Spleen (tissue), 11 donors: Measurements from ENCODE around the gene GCC2. TPM values are rescaled to one million over a fixed set of nuclear protein-coding genes. Genes with fewer than 3 reads are reported as not detected.
A peak's percentile ranks its signal among the peaks of the same experiment; 100 is the strongest.

Source experiments
- DNase-seq: peaks from one replicate; pipeline ENCODE4 v3.0.0-alpha.2; 2020
- H3K27ac ChIP-seq, 8 donors: fragments of 200-600 bp; sonication (generic) in 7 of 8; 1 replicate in 4 of 8; 2 replicates in 4 of 8; pipeline versions ENCODE4 v1.5.0 to v1.8.0; 2016 to 2021; ENCODE audit warnings: inconsistent platforms in 4 of 8, mild to moderate bottlenecking in 4 of 8, moderate library complexity in 1 of 8
- H3K27me3 ChIP-seq, 7 donors: fragments of 200-600 bp; sonication (generic) in 6 of 7; replicated peaks in 1 of 7; 1 replicate in 4 of 7; 2 replicates in 3 of 7; pipeline versions ENCODE4 v1.5.0 to v1.8.0; 2016 to 2021; ENCODE audit warnings: inconsistent platforms in 3 of 7, mild to moderate bottlenecking in 1 of 7
- H3K36me3 ChIP-seq, 6 donors: fragments of 200-600 bp; sonication (generic) in 5 of 6; 1 replicate in 4 of 6; 2 replicates in 2 of 6; pipeline versions ENCODE4 v1.5.0 to v1.8.0; 2016 to 2021; ENCODE audit warnings: inconsistent platforms in 2 of 6
- H3K4me1 ChIP-seq, 6 donors: fragments of 200-600 bp; sonication (generic) in 5 of 6; 1 replicate in 3 of 6; 2 replicates in 3 of 6; pipeline versions ENCODE4 v1.5.0 to v1.8.0; 2016 to 2021; ENCODE audit warnings: inconsistent platforms in 3 of 6
- H3K4me3 ChIP-seq, 8 donors: fragments of 200-600 bp; sonication (generic) in 7 of 8; 1 replicate in 4 of 8; 2 replicates in 4 of 8; pipeline versions ENCODE4 v1.5.0 to v1.8.0; 2016 to 2021; ENCODE audit warnings: inconsistent platforms in 4 of 8, mild to moderate bottlenecking in 4 of 8, moderate library complexity in 2 of 8
- H3K9me3 ChIP-seq, 8 donors: fragments of 200-600 bp; sonication (generic) in 7 of 8; 1 replicate in 4 of 8; 2 replicates in 4 of 8; pipeline versions ENCODE4 v1.5.0 to v1.8.0; 2016 to 2021; ENCODE audit warnings: inconsistent platforms in 4 of 8
- CTCF ChIP-seq, 11 experiments: fragments of 200-600 bp in 7 of 11; fragments of 450-650 bp in 4 of 11; sonication (generic) in 4 of 11; IDR thresholded peaks in 8 of 11; conservative IDR thresholded peaks in 3 of 11; 1 replicate in 7 of 11; 2 replicates in 4 of 11; pipeline versions ENCODE4 v1.4.0 to v1.8.0; 2016 to 2021; ENCODE audit warnings: antibody characterized with exemption in 11 of 11, inconsistent platforms in 4 of 11, mild to moderate bottlenecking in 1 of 11
- POLR2A ChIP-seq, 3 donors: fragments of 450-650 bp; IDR thresholded peaks; one replicate each; pipeline ENCODE4 v1.5.1; 2017; ENCODE audit warnings: antibody characterized with exemption in 3 of 3, mild to moderate bottlenecking in 1 of 3
- POLR2AphosphoS5 ChIP-seq, 3 donors: sonication (generic); formaldehyde crosslinking; IDR thresholded peaks; one replicate each; pipeline ENCODE4 v1.5.1; 2017; ENCODE audit warnings: antibody characterized with exemption in 3 of 3
- WGBS, 5 donors: extraction: QIAGEN DNeasy Blood & Tissue Kit in 3 of 5; methylation state at CpG; one replicate each; pipeline versions ENCODE4 v1.1.5 to v1.1.7; 2013 to 2018; 5-methylcytosine and 5-hydroxymethylcytosine counted together
- intact Hi-C: fragments of 100-400 bp; cut with DNase I; formaldehyde crosslinking; loops from one replicate; pipeline ENCODE4 v1.15.0; 2023; ENCODE audit warnings: low total_unique reads
- polyA plus RNA-seq, 3 donors: library from polyadenylated mRNA; stranded (reverse); fragments of 200-250 nt; gene quantifications; one replicate each; pipeline ENCODE4 v1.2.1, GENCODE V29; 2013
- total RNA-seq, 7 donors: library from RNA; depleted of rRNA in 3 of 7; stranded (reverse); fragments of >200 nt in 3 of 7; fragmentation: NEBNext Ultra II Directional in 4 of 7; extraction: Animal tissue kit (Norgen Biotek cat#: 25700) in 4 of 7; gene quantifications; one replicate each; pipeline versions ENCODE4 v1.1.0 to v1.2.1, GENCODE V29; 2016 to 2021
- donor health status: healthy with polysubstance abuse.
- donor health status: DM: no; HTN: no; CAD: no; lungs with moderate emphysema.
- donor health status: DM: no; HTN: no; CAD: no.
- donor health status: Bipolar disorder and iron deficiency.
- donor health status: healthy.
- donor health status: DM: no; HTN: no; CAD: no.
- donor health status: DM: yes; HTN: yes; CAD: no.

The GCC2 gene
- total and polyA plus RNA-seq, 10 donors: 10.1 to 82.6 (median 59.9) TPM

GRCh38 chr2:108531674-108532055 lies 82.7 kb downstream of the GCC2 start:
- 85 to 98% (median 94%) methylated on average over 5 of the region's 5 CpGs for WGBS, 5 donors
- Histone ChIP-seq H3K27me3 (peaks cover 0 to 10% (median 0%) of the 10 kb centered on the region in 7 donors), H3K9me3 (no peaks in the 10 kb centered on the region), H3K27ac (no peak overlapping the region), H3K4me3 (no peak overlapping the region), H3K4me1 (peaks cover 0 to 45% (median 24%) of the 10 kb centered on the region in 6 donors), H3K36me3 (no peaks in the 10 kb centered on the region)
- TF ChIP-seq CTCF (IDR thresholded peaks at IDR 0.05 in 8 of 11, conservative IDR thresholded peaks at IDR 0.05 in 3 of 11) (no peak), POLR2A (IDR thresholded peaks at IDR 0.05) (no peak), POLR2AphosphoS5 (IDR thresholded peaks at IDR 0.05) (no peak)
- DNase-seq: no peak
- intact Hi-C loops: no loop called here

- Histone ChIP-seq H3K9me3 (no peaks in the 10 kb centered on the region), H3K27me3 (peaks cover 0 to 10% (median 0%) of the 10 kb centered on the region in 7 donors), H3K4me3 (peak within 1 kb of the TSS; percentile 56 to 75 (median 68)), H3K36me3 (no peaks in the 10 kb centered on the region), H3K4me1 (peaks cover 0 to 66% (median 31%) of the 10 kb centered on the region in 6 donors), H3K27ac (peak within 1 kb of the TSS; percentile 38 to 94 (median 91))
- DNase-seq: peak; percentile 97
- peak in 3 of 11 experiments; percentile 11 to 33 (median 12) for TF ChIP-seq CTCF (IDR thresholded peaks at IDR 0.05 in 8 of 11, conservative IDR thresholded peaks at IDR 0.05 in 3 of 11)
- TF ChIP-seq POLR2AphosphoS5 (IDR thresholded peaks at IDR 0.05): peak; percentile 86 to 94 (median 91)
- peak in 1 of 3 donors; percentile 26 for TF ChIP-seq POLR2A (IDR thresholded peaks at IDR 0.05)
- intact Hi-C loops: no loop called here
- WGBS, 5 donors: 0 to 2% (median 1%) methylated on average over 12 to 86 of the region's 87 CpGs
These were observed 85.0 kb downstream of the GCC2 start, which contains the start of gene LIMS1 for GRCh38 chr2:108533832-108534583. Gene LIMS1 (plus strand): TSS chr2:108534470. CDS start chr2:108534563, 93 bp downstream.

GRCh38 chr2:108534584-108535356 lies 85.8 kb downstream of the GCC2 start:
- Histone ChIP-seq H3K36me3 (no peaks in the 10 kb centered on the region), H3K4me1 (peaks cover 0 to 66% (median 31%) of the 10 kb centered on the region in 6 donors), H3K9me3 (no peaks in the 10 kb centered on the region), H3K27ac (peak overlapping the region in 7 of 8 donors; percentile 65 to 94 (median 91)), H3K4me3 (peak overlapping the region; percentile 50 to 75 (median 68)), H3K27me3 (peaks cover 0 to 10% (median 0%) of the 10 kb centered on the region in 7 donors)
- WGBS, 5 donors: 0 to 4% (median 1%) methylated on average over 14 to 57 of the region's 57 CpGs
- peak; percentile 94 for DNase-seq
- intact Hi-C loops: no loop called here
- TF ChIP-seq CTCF (IDR thresholded peaks at IDR 0.05 in 8 of 11, conservative IDR thresholded peaks at IDR 0.05 in 3 of 11): no peak
- no peak for TF ChIP-seq POLR2AphosphoS5 (IDR thresholded peaks at IDR 0.05)

GRCh38 chr2:108535357-108535631 lies 86.3 kb downstream of the GCC2 start:
- intact Hi-C loops: no loop called here
- peak overlapping the region; percentile 50 to 75 (median 68) for H3K4me3 ChIP-seq
- DNase-seq: no peak
- H3K27ac ChIP-seq: peak overlapping the region in 6 of 8 donors; percentile 65 to 94 (median 90)
- H3K9me3 ChIP-seq: no peaks in the 10 kb centered on the region
- WGBS, 5 donors: 34 to 42% (median 41%) methylated on average over 9 of the region's 9 CpGs
- H3K27me3 ChIP-seq: peaks cover 0 to 10% (median 0%) of the 10 kb centered on the region in 7 donors
- peaks cover 0 to 66% (median 31%) of the 10 kb centered on the region in 6 donors for H3K4me1 ChIP-seq
- TF ChIP-seq POLR2A (IDR thresholded peaks at IDR 0.05): no peak
- no peak for TF ChIP-seq CTCF (IDR thresholded peaks at IDR 0.05 in 8 of 11, conservative IDR thresholded peaks at IDR 0.05 in 3 of 11)
- TF ChIP-seq POLR2AphosphoS5 (IDR thresholded peaks at IDR 0.05): no peak
- no peaks in the 10 kb centered on the region for H3K36me3 ChIP-seq
